Activated CD8-positive, alpha-beta memory T cell treated with anti-CD3 and anti-CD28 coated beads, Interleukin-2, amount 50 U/mL, for 24 hours (primary cell): ENCODE data around the gene SLC44A5.

Experiments
- DNase-seq: peaks from one replicate; pipeline ENCODE4 v3.0.0-alpha.2; 2020; ENCODE audit errors: extremely low read depth

SLC44A5 gene

GRCh38 chr1:75588779-75589475 lies 22.0 kb downstream of the SLC44A5 start:
- DNase-seq = no peak

GRCh38 chr1:75587692-75588091 lies 23.2 kb downstream of the SLC44A5 start:
- no peak for DNase-seq

GRCh38 chr1:75583282-75583681 lies 27.6 kb downstream of the SLC44A5 start:
- no peak for DNase-seq

DNA sequence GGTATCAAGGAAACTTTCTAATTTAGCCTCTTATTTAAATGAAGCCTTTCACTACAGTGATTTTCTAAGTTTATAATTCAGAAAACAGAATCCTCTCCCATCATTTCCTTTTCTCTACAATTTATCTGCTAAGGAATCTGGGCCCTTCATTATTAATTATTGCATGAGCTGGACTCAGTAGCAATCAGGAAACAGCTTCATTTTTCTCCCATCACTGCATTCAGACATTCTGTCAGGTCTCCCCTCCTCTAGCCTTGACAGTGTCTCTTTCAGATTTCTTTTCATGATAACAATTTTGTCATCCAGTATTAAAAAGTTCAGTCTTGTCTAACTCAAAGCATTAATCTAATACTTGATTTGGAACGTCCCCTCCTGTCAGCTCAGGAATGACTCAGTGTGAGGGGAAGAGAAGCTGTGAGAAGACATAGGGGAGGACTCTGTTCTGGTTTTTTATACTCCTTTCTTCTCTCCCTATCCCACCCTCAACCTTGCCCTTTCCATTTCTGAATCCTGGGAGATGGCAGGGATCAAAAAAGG lies 28.1 kb downstream of the SLC44A5 start:
- no peak for DNase-seq

- DNase-seq = no peak
Observed at GRCh38 chr1:75579046-75579445, 31.9 kb downstream of the SLC44A5 start.

GRCh38 chr1:75575837-75576236 lies 35.1 kb downstream of the SLC44A5 start:
- no peak for DNase-seq

- DNase-seq = no peak
Observed at GRCh38 chr1:75567191-75567590, 43.7 kb downstream of the SLC44A5 start.

DNA sequence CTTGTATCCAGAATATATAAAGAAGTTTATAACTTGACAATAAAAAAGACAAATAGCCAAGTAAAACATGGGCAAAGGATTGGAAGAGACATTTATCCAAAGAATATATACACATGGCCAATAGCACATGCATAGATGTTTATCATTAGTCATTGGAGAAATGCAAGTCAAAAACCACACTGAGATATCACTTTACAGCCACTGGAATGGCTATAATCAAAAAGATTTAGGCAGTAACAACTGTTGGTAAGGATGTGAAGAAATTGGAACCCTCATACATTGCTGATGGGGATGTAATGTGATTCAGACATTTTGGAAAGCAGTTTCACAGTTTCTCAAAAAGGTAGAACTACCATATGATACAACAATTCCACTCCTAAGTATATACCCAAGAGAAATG lies 51.1 kb downstream of the SLC44A5 start:
- no peak for DNase-seq

DNA sequence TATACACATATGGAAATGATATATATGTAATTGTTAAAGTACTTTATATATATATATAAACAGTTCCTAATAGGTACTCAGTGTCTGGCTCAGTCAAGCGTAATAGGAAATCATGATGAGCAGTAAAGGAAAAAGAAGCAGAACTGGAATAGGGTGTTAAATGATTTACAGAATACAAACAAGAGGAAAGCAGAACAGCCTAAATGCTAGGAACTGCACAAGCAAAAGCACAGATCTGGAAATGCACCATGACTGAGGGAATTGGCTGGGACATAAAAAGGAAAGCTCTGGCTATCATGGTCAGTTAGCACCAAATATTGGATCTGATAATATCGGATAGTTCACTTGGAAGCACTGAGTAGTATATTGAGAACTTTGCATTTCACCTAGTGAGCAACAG lies 51.8 kb downstream of the SLC44A5 start:
- no peak for DNase-seq

- DNase-seq = no peak
Observed at GRCh38 chr1:75554870-75555269, 56.0 kb downstream of the SLC44A5 start.

DNA sequence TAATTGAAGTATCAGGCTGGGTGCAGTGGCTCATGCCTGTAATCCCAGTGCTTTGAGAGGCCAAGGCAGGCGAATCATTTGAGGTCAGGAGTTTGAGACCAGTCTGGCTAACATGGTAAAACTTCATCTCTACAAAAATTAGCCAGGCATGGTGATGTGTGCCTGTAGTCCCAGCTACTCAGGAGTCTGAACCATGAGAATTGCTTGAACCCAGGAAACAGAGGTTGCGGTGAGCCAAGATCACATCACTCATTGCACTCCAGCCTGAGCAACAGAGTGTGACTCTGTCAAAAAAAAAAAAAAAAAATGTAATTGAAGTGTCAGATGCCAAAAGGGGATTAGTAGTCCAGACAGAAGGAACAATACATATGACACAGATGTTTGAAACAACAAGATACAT lies 56.7 kb downstream of the SLC44A5 start:
- no peak for DNase-seq

DNA sequence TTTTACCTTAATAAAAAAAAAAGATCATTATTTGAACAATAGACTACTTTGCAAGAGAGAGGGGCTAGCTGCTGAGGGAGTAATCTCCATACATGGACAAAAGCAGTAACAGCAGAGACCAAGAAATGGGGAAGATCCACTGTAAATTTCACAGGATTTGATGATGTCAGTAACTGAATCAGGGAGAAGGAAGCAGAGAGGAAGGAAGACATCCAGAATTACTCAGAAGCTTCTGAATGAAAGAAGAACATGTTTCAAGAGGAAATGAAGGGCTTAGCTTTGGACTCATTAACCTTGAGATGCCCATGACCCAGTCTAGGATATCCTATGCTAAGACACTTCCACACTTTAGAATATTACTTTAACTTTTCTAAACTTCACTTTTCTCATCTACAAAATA lies 60.4 kb downstream of the SLC44A5 start:
- DNase-seq = no peak

DNA sequence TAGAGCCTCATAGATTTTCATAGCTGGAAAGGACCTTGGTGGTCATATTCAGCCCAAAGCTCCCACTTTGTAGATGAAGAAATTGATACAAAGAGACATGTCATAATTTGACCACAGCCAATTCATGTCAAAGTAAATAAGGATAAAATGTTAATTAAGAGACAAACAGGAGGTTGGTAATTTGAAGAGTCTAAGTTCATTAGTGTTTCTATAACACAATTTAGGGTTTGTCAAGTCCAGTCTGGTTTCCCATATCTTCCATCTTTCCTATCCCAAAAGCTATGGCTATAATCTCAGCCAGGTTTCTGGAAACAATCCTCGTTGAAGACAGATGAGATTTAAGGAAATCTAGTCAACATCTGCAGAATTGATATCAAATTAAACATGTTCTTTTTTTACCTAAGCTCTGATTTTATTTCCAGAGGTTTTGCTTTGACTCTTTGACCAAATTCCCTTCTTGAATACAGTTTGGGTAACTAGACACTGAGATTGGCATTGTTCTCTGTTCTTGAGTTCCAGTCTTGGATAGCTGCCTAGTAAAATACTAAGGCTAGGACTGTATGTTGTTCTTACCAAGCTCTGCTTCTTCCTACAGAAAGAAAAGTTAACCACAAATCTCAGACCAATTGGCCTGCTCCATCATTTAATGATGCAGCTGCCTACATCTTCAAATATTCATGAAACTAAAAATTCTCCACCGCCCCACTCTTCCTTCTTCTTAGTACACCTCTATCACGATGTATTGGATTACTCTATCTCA lies 62.0 kb downstream of the SLC44A5 start:
- no peak for DNase-seq

- DNase-seq = no peak
Observed at GRCh38 chr1:75543705-75544104, 67.2 kb downstream of the SLC44A5 start.

DNA sequence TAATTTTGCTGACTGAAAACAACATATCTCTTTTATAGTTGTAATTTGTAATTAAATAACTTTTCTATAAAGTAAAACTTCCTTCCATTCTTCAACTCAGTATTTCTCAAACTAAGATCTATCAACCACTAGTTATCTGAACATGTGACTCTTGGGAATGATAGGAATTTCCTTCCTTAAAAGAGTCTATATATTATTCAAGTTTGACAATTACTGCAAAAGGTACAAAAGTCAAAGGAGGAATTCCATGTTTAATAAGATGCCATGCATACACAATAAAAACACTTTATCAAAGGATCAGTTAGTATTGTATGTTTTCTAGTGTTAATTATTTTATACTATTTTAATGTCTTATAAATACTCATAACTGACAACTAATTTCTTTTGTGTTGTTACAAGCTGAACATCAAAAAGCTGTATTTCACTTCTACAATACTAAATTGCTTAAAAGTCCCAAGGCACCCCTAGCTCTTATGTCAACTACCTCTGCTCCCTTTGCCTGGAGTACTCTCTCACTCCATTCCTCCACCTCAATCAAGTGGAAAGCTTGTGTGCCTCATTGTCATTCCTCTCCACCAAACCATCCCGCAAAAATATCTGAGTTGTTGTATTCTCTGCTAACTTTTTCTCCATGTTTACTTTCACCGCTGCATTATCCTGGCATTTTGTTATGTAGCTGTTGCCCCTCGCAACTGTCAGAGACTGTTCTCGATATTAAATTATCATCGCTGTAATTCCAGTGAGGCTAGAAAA lies 67.9 kb downstream of the SLC44A5 start:
- no peak for DNase-seq

DNA sequence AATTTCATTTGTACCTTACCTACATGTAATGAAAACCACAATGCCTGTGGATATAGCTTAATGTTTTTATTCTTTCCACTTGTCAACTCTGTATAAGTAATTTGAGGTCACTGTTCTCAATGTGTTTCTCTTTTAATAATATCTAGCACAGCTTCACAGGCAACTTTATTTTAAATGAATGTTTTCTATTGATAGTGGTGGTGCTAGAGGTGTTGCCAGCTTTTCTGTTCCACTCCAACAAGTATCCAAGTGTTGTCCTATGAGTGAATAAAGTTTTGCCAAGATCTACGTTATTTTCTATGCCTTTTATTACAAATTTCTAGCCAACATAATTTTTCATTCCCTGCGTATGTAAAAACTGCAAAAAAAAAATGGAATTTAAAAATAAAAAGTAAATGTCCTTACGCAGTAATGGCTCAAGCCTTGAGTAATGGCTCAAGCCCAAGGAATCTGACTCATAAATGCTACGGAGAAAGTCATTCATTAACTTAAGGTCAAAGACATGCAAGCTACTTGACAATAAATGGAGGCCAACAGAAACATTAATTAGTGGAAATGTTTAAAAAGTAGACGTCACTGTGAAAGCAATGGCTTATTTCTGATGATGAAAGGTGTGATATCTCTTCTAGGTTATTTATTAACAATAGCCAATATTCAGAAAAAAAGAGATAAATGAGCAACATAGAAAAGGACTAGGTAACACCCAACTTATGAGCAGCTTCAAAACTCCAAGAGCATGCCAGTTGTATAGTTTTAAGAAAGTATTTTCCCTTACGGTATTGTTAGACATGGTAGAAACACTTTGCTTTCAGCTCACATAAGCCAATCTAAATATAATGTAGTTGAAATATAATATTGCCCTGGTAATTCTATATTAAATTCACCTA lies 71.4 kb downstream of the SLC44A5 start:
- DNase-seq = no peak

GRCh38 chr1:75533085-75533484 lies 77.8 kb downstream of the SLC44A5 start:
- no peak for DNase-seq

GRCh38 chr1:75531570-75531969 lies 79.3 kb downstream of the SLC44A5 start:
- no peak for DNase-seq

- DNase-seq = no peak
Observed at GRCh38 chr1:75529488-75529887, 81.4 kb downstream of the SLC44A5 start.

DNA sequence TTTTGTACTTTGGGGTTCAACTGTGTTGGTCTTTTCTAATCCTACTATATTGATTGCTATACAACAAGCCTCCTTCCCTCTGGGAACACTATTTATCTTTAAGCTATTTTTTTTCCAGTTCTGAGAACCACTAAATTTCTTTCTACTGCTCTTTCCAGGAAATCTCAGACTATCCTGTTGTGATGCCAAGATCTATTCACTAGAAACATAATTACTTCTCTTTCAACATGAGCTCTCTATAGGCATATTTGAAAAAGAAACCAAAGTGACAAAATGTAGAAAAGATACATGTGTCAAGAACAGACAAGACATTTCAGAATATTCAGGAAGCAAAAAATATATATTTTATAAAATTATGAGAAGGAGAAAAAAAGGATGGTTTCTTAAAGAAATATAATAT lies 82.9 kb downstream of the SLC44A5 start:
- DNase-seq = no peak

- no peak for DNase-seq
Observed at GRCh38 chr1:75522389-75522788, 88.5 kb downstream of the SLC44A5 start.
